ENCODE measurements around the gene TPK1.

The TPK1 gene

DNA sequence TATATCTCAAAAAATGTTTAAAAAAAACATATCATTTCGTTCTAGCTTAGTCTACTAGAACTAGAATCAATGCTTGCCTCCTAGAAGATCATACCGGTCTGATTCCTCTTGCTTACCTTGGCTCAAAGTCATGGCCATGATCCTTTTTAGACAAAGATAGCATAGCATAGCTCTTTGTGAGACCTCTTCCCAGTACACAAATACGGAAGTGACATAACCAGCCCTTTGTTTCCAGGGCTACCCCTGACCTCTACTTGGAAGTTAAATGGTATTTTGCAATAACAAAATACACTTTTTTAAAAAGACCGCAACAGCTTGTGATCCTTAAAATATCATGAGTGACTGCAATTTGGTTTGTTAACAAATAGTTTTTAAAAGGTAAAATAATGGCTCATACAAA, 301.7 kb downstream of the TPK1 start:
- Histone ChIP-seq H3K4me1 (ENCODE audit: control insufficient read depth, low read length) (no peaks in the 10 kb centered on the region), H3K27me3 (ENCODE audit: control insufficient read depth, low read length) (no peaks in the 10 kb centered on the region), H3K4me2 (ENCODE audit: low read length) (no peak overlapping the region), H3K36me3 (ENCODE audit: control insufficient read depth, low read length) (no peaks in the 10 kb centered on the region), H3K4me3 (ENCODE audit: low read length) (no peak overlapping the region), H3K9me2 (replicated peaks; ENCODE audit: control insufficient read depth, low read length) (0 out of 2 replicates have a peak, but pooled peaks cover 5% of the 10 kb centered on the region), H3K9me3 (ENCODE audit: control insufficient read depth, insufficient read depth, low read length) (no peaks in the 10 kb centered on the region), H4K20me1 (ENCODE audit: control insufficient read depth, insufficient read depth, low read depth, low read length) (no peaks in the 10 kb centered on the region), H3F3A (ENCODE audit: control insufficient read depth, insufficient read depth) (no peaks in the 10 kb centered on the region), H3K27ac (ENCODE audit: low read depth, low read length) (no peak overlapping the region), H3K79me2 (ENCODE audit: control insufficient read depth, low read length) (no peaks in the 10 kb centered on the region)
- TF ChIP-seq, protein P1, sequence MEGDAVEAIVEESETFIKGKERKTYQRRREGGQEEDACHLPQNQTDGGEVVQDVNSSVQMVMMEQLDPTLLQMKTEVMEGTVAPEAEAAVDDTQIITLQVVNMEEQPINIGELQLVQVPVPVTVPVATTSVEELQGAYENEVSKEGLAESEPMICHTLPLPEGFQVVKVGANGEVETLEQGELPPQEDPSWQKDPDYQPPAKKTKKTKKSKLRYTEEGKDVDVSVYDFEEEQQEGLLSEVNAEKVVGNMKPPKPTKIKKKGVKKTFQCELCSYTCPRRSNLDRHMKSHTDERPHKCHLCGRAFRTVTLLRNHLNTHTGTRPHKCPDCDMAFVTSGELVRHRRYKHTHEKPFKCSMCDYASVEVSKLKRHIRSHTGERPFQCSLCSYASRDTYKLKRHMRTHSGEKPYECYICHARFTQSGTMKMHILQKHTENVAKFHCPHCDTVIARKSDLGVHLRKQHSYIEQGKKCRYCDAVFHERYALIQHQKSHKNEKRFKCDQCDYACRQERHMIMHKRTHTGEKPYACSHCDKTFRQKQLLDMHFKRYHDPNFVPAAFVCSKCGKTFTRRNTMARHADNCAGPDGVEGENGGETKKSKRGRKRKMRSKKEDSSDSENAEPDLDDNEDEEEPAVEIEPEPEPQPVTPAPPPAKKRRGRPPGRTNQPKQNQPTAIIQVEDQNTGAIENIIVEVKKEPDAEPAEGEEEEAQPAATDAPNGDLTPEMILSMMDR (IDR thresholded peaks at IDR 0.05; ENCODE audit: low read depth, low read length, poor library complexity, severe bottlenecking), result no peak

GRCh38 chr7:144531181-144531580, 304.7 kb downstream of the TPK1 start:
- H3K9me3 ChIP-seq (ENCODE audit: control insufficient read depth, insufficient read depth, low read length), result no peaks in the 10 kb centered on the region
- no peak overlapping the region for H3K4me2 ChIP-seq (ENCODE audit: low read length)
- no peaks in the 10 kb centered on the region for H3K27me3 ChIP-seq (ENCODE audit: control insufficient read depth, low read length)
- H3K4me3 ChIP-seq (ENCODE audit: low read length), result no peak overlapping the region
- H3K9me2 ChIP-seq (replicated peaks; ENCODE audit: control insufficient read depth, low read length), result 0 out of 2 replicates have a peak, but pooled peaks cover 5% of the 10 kb centered on the region
- H3K79me2 ChIP-seq (ENCODE audit: control insufficient read depth, low read length), result no peaks in the 10 kb centered on the region
- no peaks in the 10 kb centered on the region for H4K20me1 ChIP-seq (ENCODE audit: control insufficient read depth, insufficient read depth, low read depth, low read length)
- TF ChIP-seq, protein P1 (IDR thresholded peaks at IDR 0.05; ENCODE audit: low read depth, low read length, poor library complexity, severe bottlenecking), result no peak
- no peak for TF ChIP-seq EZH2phosphoT487 (IDR thresholded peaks at IDR 0.05; ENCODE audit: borderline replicate concordance, low read length)
- H3K4me1 ChIP-seq (ENCODE audit: control insufficient read depth, low read length), result no peaks in the 10 kb centered on the region
- H3K27ac ChIP-seq (ENCODE audit: low read depth, low read length), result no peak overlapping the region
- H3K36me3 ChIP-seq (ENCODE audit: control insufficient read depth, low read length), result no peaks in the 10 kb centered on the region
- no peaks in the 10 kb centered on the region for H3F3A ChIP-seq (ENCODE audit: control insufficient read depth, insufficient read depth)

DNA sequence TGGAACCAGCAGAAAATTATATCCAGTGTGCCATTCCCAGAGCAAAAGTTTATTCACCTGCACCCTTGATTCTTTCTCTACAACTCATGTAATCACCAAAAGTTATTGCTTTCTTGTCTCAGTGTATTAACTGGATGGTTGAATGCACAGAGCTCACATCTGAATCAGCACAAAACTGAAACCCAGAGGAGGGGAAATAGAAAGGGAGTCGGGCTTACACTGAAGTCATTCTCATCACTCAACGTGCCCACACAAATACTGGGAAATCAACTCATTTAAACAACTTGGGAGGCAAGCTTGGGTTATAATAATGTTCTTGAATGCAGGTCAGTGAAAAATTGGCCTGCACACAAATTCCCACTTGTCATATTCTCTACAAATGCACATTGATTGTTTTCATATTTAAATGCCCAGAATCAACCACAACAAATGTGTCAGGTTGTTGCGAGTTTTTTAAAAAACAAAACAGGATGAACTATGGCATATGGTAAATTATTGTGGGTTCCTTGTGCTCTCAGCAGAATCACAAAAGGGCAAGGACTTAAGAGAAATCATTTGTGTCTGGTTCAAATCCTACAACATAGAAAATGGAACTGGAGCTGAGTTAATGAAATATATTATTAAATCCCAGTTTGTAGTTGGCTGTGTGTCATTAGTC, 306.5 kb downstream of the TPK1 start:
- Histone ChIP-seq H3K36me3 (ENCODE audit: control insufficient read depth, low read length) (no peaks in the 10 kb centered on the region), H4K20me1 (ENCODE audit: control insufficient read depth, insufficient read depth, low read depth, low read length) (no peaks in the 10 kb centered on the region), H3K9me3 (ENCODE audit: control insufficient read depth, insufficient read depth, low read length) (no peaks in the 10 kb centered on the region), H3K4me1 (ENCODE audit: control insufficient read depth, low read length) (no peaks in the 10 kb centered on the region), H3K79me2 (ENCODE audit: control insufficient read depth, low read length) (no peaks in the 10 kb centered on the region), H3K27me3 (ENCODE audit: control insufficient read depth, low read length) (no peaks in the 10 kb centered on the region), H3K4me2 (ENCODE audit: low read length) (no peak overlapping the region), H3F3A (ENCODE audit: control insufficient read depth, insufficient read depth) (no peaks in the 10 kb centered on the region), H3K9me2 (replicated peaks; ENCODE audit: control insufficient read depth, low read length) (0 out of 2 replicates have a peak, but pooled peaks cover 5% of the 10 kb centered on the region), H3K27ac (ENCODE audit: low read depth, low read length) (no peak overlapping the region), H3K4me3 (ENCODE audit: low read length) (no peak overlapping the region)
- TF ChIP-seq, protein P1 (IDR thresholded peaks at IDR 0.05; ENCODE audit: low read depth, low read length, poor library complexity, severe bottlenecking), result no peak
- TF ChIP-seq EZH2phosphoT487 (IDR thresholded peaks at IDR 0.05; ENCODE audit: borderline replicate concordance, low read length), result no peak

All from DOHH2 (cell line).